Measurements from ENCODE around the gene B4GALT3.

The B4GALT3 gene

GRCh38 chr1:161140755-161141400 is 36.4 kb downstream of the B4GALT3 start:
- no peak for DNase-seq (ENCODE audit: low spot score)
- TF ChIP-seq CTCF (IDR thresholded peaks at IDR 0.05; ENCODE audit: borderline replicate concordance, control extremely low read depth, extremely low read depth, insufficient read depth, missing control alignments) = no peak
- in situ Hi-C loops (cut with MboI; ENCODE audit: low sequenced_read_pairs, unreplicated experiment) = no loop called here

GRCh38 chr1:161139766-161140165 is 37.5 kb downstream of the B4GALT3 start:
- peak; percentile 59 for DNase-seq (ENCODE audit: low spot score)
- in situ Hi-C loops (cut with MboI; ENCODE audit: low sequenced_read_pairs, unreplicated experiment) = no loop called here
- TF ChIP-seq CTCF (IDR thresholded peaks at IDR 0.05; ENCODE audit: borderline replicate concordance, control extremely low read depth, extremely low read depth, insufficient read depth, missing control alignments) = peak; percentile 31

GRCh38 chr1:161138431-161138830 is 38.9 kb downstream of the B4GALT3 start:
- in situ Hi-C loops (cut with MboI; ENCODE audit: low sequenced_read_pairs, unreplicated experiment) = no loop called here
- TF ChIP-seq CTCF (IDR thresholded peaks at IDR 0.05; ENCODE audit: borderline replicate concordance, control extremely low read depth, extremely low read depth, insufficient read depth, missing control alignments) = no peak
- DNase-seq (ENCODE audit: low spot score) = no peak

GRCh38 chr1:161137881-161138280 is 39.4 kb downstream of the B4GALT3 start:
- TF ChIP-seq CTCF (IDR thresholded peaks at IDR 0.05; ENCODE audit: borderline replicate concordance, control extremely low read depth, extremely low read depth, insufficient read depth, missing control alignments) = no peak
- in situ Hi-C loops (cut with MboI; ENCODE audit: low sequenced_read_pairs, unreplicated experiment) = no loop called here
- no peak for DNase-seq (ENCODE audit: low spot score)

- in situ Hi-C loops (cut with MboI; ENCODE audit: low sequenced_read_pairs, unreplicated experiment) = no loop called here
- no peak for DNase-seq (ENCODE audit: low spot score)
- no peak for TF ChIP-seq CTCF (IDR thresholded peaks at IDR 0.05; ENCODE audit: borderline replicate concordance, control extremely low read depth, extremely low read depth, insufficient read depth, missing control alignments)
Observed at GRCh38 chr1:161133220-161133740, 44.0 kb downstream of the B4GALT3 start.

GRCh38 chr1:161132410-161133219 is 44.7 kb downstream of the B4GALT3 start, which contains the start of gene DEDD:
Gene DEDD (minus strand): TSS chr1:161132667. CDS start chr1:161124462, 8,205 bp downstream.
- DNase-seq (ENCODE audit: low spot score) = peak; percentile 94
- in situ Hi-C loops (cut with MboI; ENCODE audit: low sequenced_read_pairs, unreplicated experiment) = no loop called here
- TF ChIP-seq CTCF (IDR thresholded peaks at IDR 0.05; ENCODE audit: borderline replicate concordance, control extremely low read depth, extremely low read depth, insufficient read depth, missing control alignments) = no peak
